Activated T-helper 1 cell treated with anti-CD3 and anti-CD28 coated beads, Interleukin-2, amount 50 U/mL, for 16 hours (primary cell): ENCODE results near the gene CCL4L2.
"Not testable (repeated sequence)": the region's sequence is repeated elsewhere in the genome, so short reads cannot be mapped to it uniquely, and the experiment has no call there.

Experiments used
- DNase-seq, 2 donors: peaks; one replicate each; pipeline ENCODE4 v3.0.0-alpha.2; 2020; ENCODE audit warnings: low read depth in 1 of 2, low spot score in 1 of 2

CCL4L2 gene

GRCh38 chr17:36195434-36196130, 15.3 kb upstream of the CCL4L2 start:
- no peak for DNase-seq

GRCh38 chr17:36196131-36196486, 14.8 kb upstream of the CCL4L2 start:
- DNase-seq, result no peak

GRCh38 chr17:36197387-36197703, 13.5 kb upstream of the CCL4L2 start:
- DNase-seq, result no peak

GRCh38 chr17:36198831-36199465, 11.9 kb upstream of the CCL4L2 start:
- no peak for DNase-seq

- not testable (repeated sequence) for DNase-seq
Measured at GRCh38 chr17:36201102-36201501, 9.8 kb upstream of the CCL4L2 start.

GRCh38 chr17:36201506-36201905, 9.4 kb upstream of the CCL4L2 start:
- not testable (repeated sequence) for DNase-seq

GRCh38 chr17:36203335-36203734, 7.5 kb upstream of the CCL4L2 start:
- DNase-seq, result no peak

- DNase-seq, result no peak
Measured at GRCh38 chr17:36204724-36205500, 6.0 kb upstream of the CCL4L2 start.

- no peak for DNase-seq
Measured at GRCh38 chr17:36205637-36206485, 5.0 kb upstream of the CCL4L2 start.

- not testable (repeated sequence) for DNase-seq
Measured at GRCh38 chr17:36206486-36206821, 4.4 kb upstream of the CCL4L2 start.

- not testable (repeated sequence) for DNase-seq
Measured at GRCh38 chr17:36207383-36207782, 3.5 kb upstream of the CCL4L2 start.

GRCh38 chr17:36209575-36209974, 1.3 kb upstream of the CCL4L2 start:
- no peak for DNase-seq

GRCh38 chr17:36211484-36212271, 815 bp downstream of the CCL4L2 start:
- not testable (repeated sequence) for DNase-seq

- DNase-seq, result no peak
Measured at GRCh38 chr17:36212272-36212605, 1.4 kb downstream of the CCL4L2 start.

GRCh38 chr17:36212966-36213365, 2.1 kb downstream of the CCL4L2 start:
- DNase-seq, result no peak

GRCh38 chr17:36213695-36214094, 2.8 kb downstream of the CCL4L2 start:
- no peak for DNase-seq

- no peak for DNase-seq
Measured at GRCh38 chr17:36214918-36215317, 4.1 kb downstream of the CCL4L2 start.

GRCh38 chr17:36215406-36216308, 4.8 kb downstream of the CCL4L2 start:
- not testable (repeated sequence) for DNase-seq

- not testable (repeated sequence) for DNase-seq
Measured at GRCh38 chr17:36219556-36219955, 8.7 kb downstream of the CCL4L2 start.
